SK-N-SH (cell line): ENCODE measurements around the gene TADA2B. TPM values are rescaled to one million over a fixed set of nuclear protein-coding genes. Genes with fewer than 3 reads are reported as not detected.

Experiments
- CTCF ChIA-PET: fragments of 300-600, 350-600 bp; formaldehyde crosslinking; extraction: SDS; loops from one replicate; lab custom pipeline; 2021; lab: Yijun Ruan, JAX
- POLR2A ChIA-PET: fragments of 350-600 bp; sonication (Branson Sonifier 250); formaldehyde crosslinking; extraction: SDS; loops from one replicate; lab custom pipeline; 2020; ENCODE audit warnings: antibody characterized with exemption, inconsistent platforms; lab: Yijun Ruan, JAX
- DNase-seq: peaks from one replicate; pipeline ENCODE4 v3.0.0; 2012
- H2AFZ ChIP-seq: fragments of 200-600 bp; sonication (generic); 2 replicates; pipeline ENCODE4 v1.8.1; 2016; ENCODE audit warnings: antibody characterized with exemption, mild to moderate bottlenecking, low read depth
- H3F3A ChIP-seq: fragments of 200-600 bp; sonication (generic); replicated peaks from 2 replicates; pipeline ENCODE3; 2016; ENCODE audit warnings: antibody characterized with exemption, mild to moderate bottlenecking; ENCODE audit not compliant: insufficient read depth
- H3K27ac ChIP-seq, 2 experiments: fragments of 200-500 bp in 1 of 2; fragments of 200-600 bp in 1 of 2; sonication (Bioruptor generic) in 1 of 2; sonication (generic), shearing (Covaris generic) in 1 of 2; 2 replicates each; pipeline versions ENCODE4 v1.5.1 to v1.6.1; 2014 to 2016; ENCODE audit warnings: low read depth in 2 of 2, inconsistent platforms in 1 of 2, low read length in 1 of 2, mild to moderate bottlenecking in 1 of 2, mixed read lengths in 1 of 2
- H3K27me3 ChIP-seq: fragments of 200-600 bp; sonication (generic), shearing (Covaris generic); 2 replicates; pipeline ENCODE4 v1.6.1; 2016; ENCODE audit warnings: mixed run types; ENCODE audit not compliant: insufficient read depth
- H3K36me3 ChIP-seq, 2 experiments: fragments of 200-500 bp in 1 of 2; fragments of 200-600 bp in 1 of 2; sonication (Bioruptor generic) in 1 of 2; sonication (generic) in 1 of 2; replicated peaks in 1 of 2; 2 replicates each; pipeline versions ENCODE3 to v1.5.1; 2014 to 2016; ENCODE audit warnings: low read length in 1 of 2, mild to moderate bottlenecking in 1 of 2; ENCODE audit not compliant: insufficient read depth in 2 of 2, control insufficient read depth in 1 of 2
- H3K4me1 ChIP-seq, 2 experiments: fragments of 200-500 bp in 1 of 2; fragments of 200-600 bp in 1 of 2; sonication (Bioruptor generic) in 1 of 2; sonication (generic), shearing (Covaris generic) in 1 of 2; 2 replicates each; pipeline versions ENCODE4 v1.5.1 to v1.6.1; 2014 to 2016; ENCODE audit warnings: low read depth in 1 of 2, low read length in 1 of 2, mixed run types in 1 of 2; ENCODE audit not compliant: insufficient read depth in 2 of 2, control insufficient read depth in 1 of 2
- H3K4me2 ChIP-seq: fragments of 200-600 bp; sonication (generic), shearing (Covaris generic); 2 replicates; pipeline ENCODE4 v1.6.1; 2017; ENCODE audit warnings: mixed run types
- H3K4me3 ChIP-seq, 2 experiments: fragments of 200-500 bp in 1 of 2; fragments of 200-600 bp in 1 of 2; sonication (Bioruptor generic) in 1 of 2; sonication (generic), shearing (Covaris generic) in 1 of 2; 2 replicates each; pipeline versions ENCODE4 v1.5.1 to v1.8.1; 2014 to 2016; ENCODE audit warnings: low read depth in 2 of 2, inconsistent platforms in 1 of 2, low read length in 1 of 2, mild to moderate bottlenecking in 1 of 2, mixed read lengths in 1 of 2, moderate library complexity in 1 of 2
- H3K79me2 ChIP-seq: fragments of 200-600 bp; sonication (generic); 2 replicates; pipeline ENCODE4 v1.8.1; 2017; ENCODE audit warnings: mild to moderate bottlenecking; ENCODE audit not compliant: insufficient read depth
- H3K9ac ChIP-seq: fragments of 200-600 bp; sonication (generic); 2 replicates; pipeline ENCODE4 v1.6.1; 2017; ENCODE audit warnings: mixed run types
- H3K9me2 ChIP-seq: fragments of 200-600 bp; sonication (generic); 2 replicates; pipeline ENCODE4 v1.6.1; 2017; ENCODE audit warnings: mixed run types
- H3K9me3 ChIP-seq: fragments of 200-600 bp; sonication (generic); 2 replicates; pipeline ENCODE4 v1.6.1; 2017; ENCODE audit warnings: mixed run types, mild to moderate bottlenecking, moderate library complexity
- H4K20me1 ChIP-seq: fragments of 200-600 bp; sonication (generic); 2 replicates; pipeline ENCODE4 v1.6.1; 2017; ENCODE audit warnings: mild to moderate bottlenecking, mixed run types; ENCODE audit not compliant: insufficient read depth
- EP300 ChIP-seq, 2 experiments: IDR thresholded peaks; 2 replicates each; pipeline versions ENCODE4 v1.4.0 to v1.6.1; 2012; ENCODE audit warnings: borderline replicate concordance in 1 of 2, low read depth in 1 of 2, low read length in 1 of 2
- FOXJ3 ChIP-seq: sonication (generic); formaldehyde crosslinking; IDR thresholded peaks from 2 replicates; pipeline ENCODE4 v1.5.1; 2020; ENCODE audit warnings: mild to moderate bottlenecking, missing genetic modification reagents
- GATA2 ChIP-seq: sonication (generic); formaldehyde crosslinking; IDR thresholded peaks from 2 replicates; pipeline ENCODE4 v1.5.0; 2020; ENCODE audit warnings: mild to moderate bottlenecking, missing genetic modification reagents
- RXRA ChIP-seq: IDR thresholded peaks from 2 replicates; pipeline ENCODE4 v1.4.0; 2012; ENCODE audit warnings: low read depth, mild to moderate bottlenecking, borderline replicate concordance
- SIN3A ChIP-seq: IDR thresholded peaks from 2 replicates; pipeline ENCODE4 v1.6.1; 2012; ENCODE audit warnings: low read depth, mild to moderate bottlenecking, low read length, moderate library complexity, borderline replicate concordance
- SMC3 ChIP-seq: IDR thresholded peaks from 2 replicates; pipeline ENCODE4 v1.6.1; 2012; ENCODE audit warnings: low read depth, low read length, improper control_type of control experiment
- WGBS: methylation state at CpG from one replicate; pipeline ENCODE4 v1.1.6; 2017; ENCODE audit warnings: low lambda C conversion rate; 5-methylcytosine and 5-hydroxymethylcytosine counted together
- polyA plus RNA-seq, 3 experiments: library from polyadenylated mRNA; depleted of rRNA; stranded (reverse); fragments of >200 nt; gene quantifications; 2 replicates each; pipeline ENCODE4 v1.2.3, GENCODE V29; 2012
- TF ChIP-seq, protein P1 (sequence below): fragments of 150-350 bp; IDR thresholded peaks from 2 replicates; pipeline ENCODE4 v1.6.1; 2016; ENCODE audit warnings: mild to moderate bottlenecking, low read depth, low read length
- TF ChIP-seq, protein P2 (sequence below): fragments of 200-600 bp; sonication (generic); IDR thresholded peaks from 2 replicates; pipeline ENCODE4 v1.6.1; 2017; ENCODE audit warnings: antibody characterized with exemption, mild to moderate bottlenecking, moderate library complexity
- TF ChIP-seq, protein P3 (sequence below): IDR thresholded peaks from 2 replicates; pipeline ENCODE4 v1.4.0; 2012; ENCODE audit warnings: low read depth, borderline replicate concordance

Gene TADA2B
- polyA plus RNA-seq, 1 of the 3 experiments (the other 2 are of a cell fraction) = 8.0 TPM

DNA sequence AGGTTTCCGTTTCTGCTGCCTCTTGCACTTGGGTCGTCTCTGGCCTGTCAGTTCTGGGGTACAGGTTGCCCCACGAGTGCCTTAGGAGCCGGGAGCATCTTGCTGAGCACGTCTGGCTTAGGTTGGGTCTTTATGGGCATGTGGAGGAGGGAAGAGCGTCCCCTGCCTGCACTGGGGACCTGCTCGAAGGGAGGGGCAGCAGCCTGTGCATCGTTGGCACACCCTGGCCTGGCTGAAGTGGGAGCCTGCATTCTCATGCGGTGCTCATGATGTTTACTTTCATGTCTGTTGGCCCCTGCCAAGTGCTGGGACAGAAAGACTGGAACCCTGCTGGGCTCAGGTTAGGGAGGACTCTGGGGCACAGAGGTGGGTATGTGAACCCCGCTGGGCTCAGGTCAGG, 23.8 kb upstream of the TADA2B start (continued):
- TF ChIP-seq, protein P1, sequence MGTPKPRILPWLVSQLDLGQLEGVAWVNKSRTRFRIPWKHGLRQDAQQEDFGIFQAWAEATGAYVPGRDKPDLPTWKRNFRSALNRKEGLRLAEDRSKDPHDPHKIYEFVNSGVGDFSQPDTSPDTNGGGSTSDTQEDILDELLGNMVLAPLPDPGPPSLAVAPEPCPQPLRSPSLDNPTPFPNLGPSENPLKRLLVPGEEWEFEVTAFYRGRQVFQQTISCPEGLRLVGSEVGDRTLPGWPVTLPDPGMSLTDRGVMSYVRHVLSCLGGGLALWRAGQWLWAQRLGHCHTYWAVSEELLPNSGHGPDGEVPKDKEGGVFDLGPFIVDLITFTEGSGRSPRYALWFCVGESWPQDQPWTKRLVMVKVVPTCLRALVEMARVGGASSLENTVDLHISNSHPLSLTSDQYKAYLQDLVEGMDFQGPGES = no peak
- no peak for TF ChIP-seq EP300 (IDR thresholded peaks at IDR 0.05; ENCODE audit: borderline replicate concordance in 1 of 2, low read depth in 1 of 2, low read length in 1 of 2)

DNA sequence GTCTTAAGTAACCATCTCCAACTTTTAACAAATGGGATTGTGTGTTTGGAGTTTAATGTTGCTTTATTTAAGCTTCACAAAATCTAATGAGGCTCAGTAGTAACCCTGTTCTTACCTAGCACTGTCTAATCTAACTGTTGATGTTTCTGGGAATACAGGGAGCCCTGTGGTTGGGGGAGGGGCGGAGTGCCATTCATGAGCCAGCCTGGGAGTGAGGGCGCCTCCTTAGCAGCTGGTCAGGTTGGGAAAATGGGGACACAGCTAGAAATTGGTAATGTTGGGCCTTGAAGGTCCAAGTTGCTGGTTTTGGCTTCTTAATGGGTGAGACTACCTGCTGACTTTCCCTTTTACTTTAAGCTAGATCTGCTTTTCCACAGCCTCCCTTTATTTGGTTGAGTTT, 22.9 kb upstream of the TADA2B start:
- no peak overlapping the region for H3K9ac ChIP-seq
- H3K4me2 ChIP-seq = no peak overlapping the region
- no peak overlapping the region for H3K4me3 ChIP-seq
- no peak overlapping the region for H2AFZ ChIP-seq
- H3K27me3 ChIP-seq = no peaks in the 10 kb centered on the region
- no peaks in the 10 kb centered on the region for H3K9me3 ChIP-seq
- no peaks in the 10 kb centered on the region; the same call in 1 of the 2 replicates for H3K79me2 ChIP-seq
- 87% methylated on average over 2 of the region's 2 CpGs for WGBS
- peaks cover 0 to 6% of the 10 kb centered on the region in 2 experiments; a peak in 1 of 4 replicates for H3K4me1 ChIP-seq
- DNase-seq = no peak
- H3K9me2 ChIP-seq = no peaks in the 10 kb centered on the region
- peaks cover 7 to 25% of the 10 kb centered on the region in 2 experiments for H3K36me3 ChIP-seq
- no peak overlapping the region for H3K27ac ChIP-seq
- ChIA-PET CTCF (interaction anchor here (1.3 to 1.7 kb wide), 2 partner anchors 14 to 50 kb away, joined by 3 to 5 read pairs; no protein-coding TSS in a partner anchor), POLR2A (no interaction called here)
- H3F3A ChIP-seq = no peaks in the 10 kb centered on the region
- no peaks in the 10 kb centered on the region for H4K20me1 ChIP-seq
- TF ChIP-seq GATA2 (CRISPR knock-in tag) = no peak
- no peak for TF ChIP-seq SMC3
- TF ChIP-seq, all 33 proteins: peak for 0

DNA sequence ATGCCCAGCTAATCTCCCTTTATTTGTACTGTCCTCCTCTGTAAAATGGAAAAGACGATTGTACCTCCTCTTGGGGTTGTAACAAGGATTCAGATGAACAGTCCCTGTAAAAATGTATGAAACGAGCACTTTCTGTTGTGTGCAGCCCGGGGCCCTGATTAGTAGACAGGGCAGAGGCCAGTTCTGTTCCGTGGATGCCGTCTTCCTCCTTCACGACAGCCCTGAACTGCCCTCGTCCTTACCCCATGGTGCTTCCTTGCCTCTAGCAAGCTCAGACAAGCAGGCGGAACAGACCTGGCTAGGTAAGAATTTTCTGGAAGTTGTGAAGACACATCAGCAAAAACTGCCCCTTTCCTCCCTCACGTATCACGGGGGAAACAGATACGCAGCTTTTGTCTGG, 22.3 kb upstream of the TADA2B start:
- TF ChIP-seq FOXJ3 = no peak
- TF ChIP-seq, protein P2, sequence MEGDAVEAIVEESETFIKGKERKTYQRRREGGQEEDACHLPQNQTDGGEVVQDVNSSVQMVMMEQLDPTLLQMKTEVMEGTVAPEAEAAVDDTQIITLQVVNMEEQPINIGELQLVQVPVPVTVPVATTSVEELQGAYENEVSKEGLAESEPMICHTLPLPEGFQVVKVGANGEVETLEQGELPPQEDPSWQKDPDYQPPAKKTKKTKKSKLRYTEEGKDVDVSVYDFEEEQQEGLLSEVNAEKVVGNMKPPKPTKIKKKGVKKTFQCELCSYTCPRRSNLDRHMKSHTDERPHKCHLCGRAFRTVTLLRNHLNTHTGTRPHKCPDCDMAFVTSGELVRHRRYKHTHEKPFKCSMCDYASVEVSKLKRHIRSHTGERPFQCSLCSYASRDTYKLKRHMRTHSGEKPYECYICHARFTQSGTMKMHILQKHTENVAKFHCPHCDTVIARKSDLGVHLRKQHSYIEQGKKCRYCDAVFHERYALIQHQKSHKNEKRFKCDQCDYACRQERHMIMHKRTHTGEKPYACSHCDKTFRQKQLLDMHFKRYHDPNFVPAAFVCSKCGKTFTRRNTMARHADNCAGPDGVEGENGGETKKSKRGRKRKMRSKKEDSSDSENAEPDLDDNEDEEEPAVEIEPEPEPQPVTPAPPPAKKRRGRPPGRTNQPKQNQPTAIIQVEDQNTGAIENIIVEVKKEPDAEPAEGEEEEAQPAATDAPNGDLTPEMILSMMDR = no peak
- TF ChIP-seq RXRA = no peak
- TF ChIP-seq, protein P3, sequence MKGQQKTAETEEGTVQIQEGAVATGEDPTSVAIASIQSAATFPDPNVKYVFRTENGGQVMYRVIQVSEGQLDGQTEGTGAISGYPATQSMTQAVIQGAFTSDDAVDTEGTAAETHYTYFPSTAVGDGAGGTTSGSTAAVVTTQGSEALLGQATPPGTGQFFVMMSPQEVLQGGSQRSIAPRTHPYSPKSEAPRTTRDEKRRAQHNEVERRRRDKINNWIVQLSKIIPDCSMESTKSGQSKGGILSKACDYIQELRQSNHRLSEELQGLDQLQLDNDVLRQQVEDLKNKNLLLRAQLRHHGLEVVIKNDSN = no peak
- TF ChIP-seq SIN3A = no peak
- H4K20me1 ChIP-seq = no peaks in the 10 kb centered on the region
- H3K4me2 ChIP-seq = no peak overlapping the region
- H3K9me2 ChIP-seq = no peaks in the 10 kb centered on the region
- H3K4me1 ChIP-seq = peaks cover 0 to 6% of the 10 kb centered on the region in 2 experiments; a peak in 1 of 4 replicates
- H3K27ac ChIP-seq = no peak overlapping the region
- no peak for DNase-seq
- H3K9me3 ChIP-seq = no peaks in the 10 kb centered on the region
- ChIA-PET POLR2A (no interaction called here), CTCF (interaction anchor here (1.3 to 1.7 kb wide), 2 partner anchors 14 to 50 kb away, joined by 3 to 5 read pairs; no protein-coding TSS in a partner anchor)
- H3F3A ChIP-seq = no peaks in the 10 kb centered on the region
- H3K9ac ChIP-seq = no peak overlapping the region
- 93% methylated on average over 11 of the region's 11 CpGs for WGBS
- H3K27me3 ChIP-seq = no peaks in the 10 kb centered on the region
- peaks cover 5 to 21% of the 10 kb centered on the region in 2 experiments for H3K36me3 ChIP-seq
- H3K79me2 ChIP-seq = no peaks in the 10 kb centered on the region; the same call in 1 of the 2 replicates
- H3K4me3 ChIP-seq = no peak overlapping the region
- no peak overlapping the region for H2AFZ ChIP-seq
